HG03378 (cell line): ENCODE results near the gene B4GALNT4.
"Not testable (repeated sequence)": the region's sequence is repeated elsewhere in the genome, so short reads cannot be mapped to it uniquely, and the experiment has no call there.

ENCODE experiments used
- ATAC-seq: cut with Tn5 transposase; IDR thresholded peaks from one replicate; pipeline ENCODE4 v1.9.1; 2021; ENCODE audit warnings: mild to moderate bottlenecking, moderate library complexity; ENCODE audit not compliant: unreplicated experiment

B4GALNT4 gene

GRCh38 chr11:391117-392017 lies 22.1 kb downstream of the B4GALNT4 start:
- no peak for ATAC-seq

- ATAC-seq: no peak
Measured at GRCh38 chr11:392102-392777, 22.9 kb downstream of the B4GALNT4 start.

- ATAC-seq: no peak
Measured at GRCh38 chr11:393219-394033, 24.1 kb downstream of the B4GALNT4 start.

GRCh38 chr11:394034-394857 lies 24.9 kb downstream of the B4GALNT4 start, which contains the start of gene PKP3:
TSS of gene PKP3 (plus strand) at chr11:394209. CDS start at chr11:394293, 84 bp downstream.
- no peak for ATAC-seq

- ATAC-seq: no peak
Measured at GRCh38 chr11:394858-395655, 25.8 kb downstream of the B4GALNT4 start.

- no peak for ATAC-seq
Measured at GRCh38 chr11:395866-396265, 26.6 kb downstream of the B4GALNT4 start.

- ATAC-seq: no peak
Measured at GRCh38 chr11:396511-396947, 27.2 kb downstream of the B4GALNT4 start.

GRCh38 chr11:396948-397548 lies 27.7 kb downstream of the B4GALNT4 start:
- ATAC-seq: no peak

- ATAC-seq: no peak
Measured at GRCh38 chr11:398826-399225, 29.5 kb downstream of the B4GALNT4 start.

GRCh38 chr11:399731-400211 lies 30.5 kb downstream of the B4GALNT4 start:
- no peak for ATAC-seq

- no peak for ATAC-seq
Measured at GRCh38 chr11:400241-400689, 31.0 kb downstream of the B4GALNT4 start.

GRCh38 chr11:401196-401595 lies 31.9 kb downstream of the B4GALNT4 start:
- ATAC-seq: not testable (repeated sequence)

- no peak for ATAC-seq
Measured at GRCh38 chr11:403021-403760, 33.9 kb downstream of the B4GALNT4 start.

GRCh38 chr11:403761-404431 lies 34.6 kb downstream of the B4GALNT4 start:
- no peak for ATAC-seq

GRCh38 chr11:404551-405264 lies 35.4 kb downstream of the B4GALNT4 start:
- no peak for ATAC-seq

- ATAC-seq: no peak
Measured at GRCh38 chr11:405323-405953, 36.1 kb downstream of the B4GALNT4 start.
